ENCODE results near the gene RAB31.

The RAB31 gene

GRCh38 chr18:9866627-9867026 is 158.5 kb downstream of the RAB31 start:
- no peak for DNase-seq (ENCODE audit: low spot score)

GRCh38 chr18:9867071-9867594 is 159.0 kb downstream of the RAB31 start:
- no peak for DNase-seq (ENCODE audit: low spot score)

- DNase-seq (ENCODE audit: low spot score): no peak
Observed at GRCh38 chr18:9868857-9869714, 161.0 kb downstream of the RAB31 start.

GRCh38 chr18:9869715-9870430 is 161.8 kb downstream of the RAB31 start:
- DNase-seq (ENCODE audit: low spot score): no peak

GRCh38 chr18:9870431-9871008 is 162.4 kb downstream of the RAB31 start:
- DNase-seq (ENCODE audit: low spot score): no peak

- DNase-seq (ENCODE audit: low spot score): no peak
Observed at GRCh38 chr18:9871244-9871746, 163.2 kb downstream of the RAB31 start.

GRCh38 chr18:9872823-9873222 is 164.7 kb downstream of the RAB31 start:
- DNase-seq (ENCODE audit: low spot score): no peak

- DNase-seq (ENCODE audit: low spot score): no peak
Observed at GRCh38 chr18:9874728-9875127, 166.6 kb downstream of the RAB31 start.

GRCh38 chr18:9876212-9876866 is 168.2 kb downstream of the RAB31 start:
- no peak for DNase-seq (ENCODE audit: low spot score)

- DNase-seq (ENCODE audit: low spot score): no peak
Observed at GRCh38 chr18:9876867-9877654, 169.0 kb downstream of the RAB31 start.

- no peak for DNase-seq (ENCODE audit: low spot score)
Observed at GRCh38 chr18:9877655-9878014, 169.5 kb downstream of the RAB31 start.

- DNase-seq (ENCODE audit: low spot score): no peak
Observed at GRCh38 chr18:9878095-9878494, 170.0 kb downstream of the RAB31 start.

GRCh38 chr18:9878783-9879242 is 170.7 kb downstream of the RAB31 start:
- DNase-seq (ENCODE audit: low spot score): no peak

GRCh38 chr18:9884090-9884489 is 176.0 kb downstream of the RAB31 start:
- no peak for DNase-seq (ENCODE audit: low spot score)

- no peak for DNase-seq (ENCODE audit: low spot score)
Observed at GRCh38 chr18:9884532-9885140, 176.5 kb downstream of the RAB31 start.

- DNase-seq (ENCODE audit: low spot score): no peak
Observed at GRCh38 chr18:9885170-9886004, 177.3 kb downstream of the RAB31 start, which contains the start of gene TXNDC2. TSS of gene TXNDC2 (plus strand) at chr18:9885973. CDS start at chr18:9886681, 708 bp downstream.

- no peak for DNase-seq (ENCODE audit: low spot score)
Observed at GRCh38 chr18:9886005-9886348, 177.9 kb downstream of the RAB31 start.

GRCh38 chr18:9887992-9888391 is 179.9 kb downstream of the RAB31 start:
- no peak for DNase-seq (ENCODE audit: low spot score)

- no peak for DNase-seq (ENCODE audit: low spot score)
Observed at GRCh38 chr18:9890196-9890595, 182.1 kb downstream of the RAB31 start.

- DNase-seq (ENCODE audit: low spot score): no peak
Observed at GRCh38 chr18:9890957-9891356, 182.9 kb downstream of the RAB31 start.
